Activated CD4-positive, alpha-beta T cell treated with anti-CD3 and anti-CD28 coated beads for 4 hours (primary cell): Measurements from ENCODE around the gene SNHG17.
"Not testable (repeated sequence)": the region's sequence is repeated elsewhere in the genome, so short reads cannot be mapped to it uniquely, and the experiment has no call there.

Experiments used
- DNase-seq, 2 donors: peaks; one replicate each; pipeline ENCODE4 v3.0.0-alpha.2; 2020

Gene SNHG17

DNA sequence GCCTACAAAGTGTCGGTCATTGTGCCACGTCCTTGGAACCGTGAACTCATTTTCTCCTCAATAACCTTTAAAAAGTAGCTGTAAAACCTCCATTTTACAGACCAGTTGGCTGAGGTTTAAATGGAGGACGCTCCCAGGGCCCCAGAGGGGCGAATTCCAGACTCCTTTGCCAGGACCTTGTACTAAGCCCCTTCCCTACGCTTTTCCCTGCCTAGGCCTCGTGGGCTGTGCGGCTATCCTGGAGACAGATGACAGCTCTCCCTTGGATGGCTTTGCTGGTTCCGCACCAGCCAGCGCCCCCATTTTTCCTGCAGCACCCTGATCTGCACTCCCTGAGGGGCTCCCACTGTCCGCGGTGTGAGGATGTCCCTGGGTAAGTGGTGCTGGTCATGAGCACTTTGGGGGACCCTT, 12.1 kb upstream of the SNHG17 start:
- no peak for DNase-seq

DNA sequence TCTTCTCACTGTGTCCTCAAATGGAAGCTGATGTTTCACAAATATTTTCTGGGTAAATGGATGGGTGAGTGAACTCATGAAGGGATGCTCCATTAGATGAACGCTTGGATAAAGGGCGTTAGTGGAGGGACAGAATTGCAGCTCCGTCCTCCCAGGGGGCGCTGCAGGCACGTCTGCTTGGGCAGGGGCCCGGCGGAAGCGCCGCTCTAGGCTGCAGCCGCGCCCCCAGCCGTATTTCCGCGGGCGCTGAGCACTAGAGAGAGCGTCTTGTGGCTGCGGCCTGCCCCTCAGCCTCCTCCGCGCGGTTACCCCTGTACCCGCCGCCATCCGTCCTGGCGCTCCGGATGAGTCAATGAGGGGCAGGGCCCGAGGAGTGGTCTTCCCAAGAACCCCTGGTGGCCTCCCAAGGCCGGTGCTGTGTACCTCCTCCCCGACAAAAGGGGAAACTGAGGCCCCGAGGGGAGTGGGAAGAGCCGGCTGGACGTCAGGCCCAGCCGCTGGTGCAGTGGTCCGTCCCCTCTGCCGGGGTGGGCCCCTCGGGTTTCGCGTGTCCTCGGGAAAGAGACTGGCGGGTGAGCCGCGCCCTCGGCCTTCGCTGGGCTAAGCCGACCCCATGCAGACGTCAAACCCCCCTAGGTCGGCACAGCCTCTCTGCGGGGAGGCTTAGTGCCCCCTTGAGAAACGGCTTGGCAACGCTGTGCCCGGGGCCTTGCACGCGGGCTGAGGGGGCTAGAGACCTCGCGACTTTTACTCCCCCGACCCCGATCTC, 11.5 kb upstream of the SNHG17 start:
- DNase-seq: peak; percentile 93 to 94

DNA sequence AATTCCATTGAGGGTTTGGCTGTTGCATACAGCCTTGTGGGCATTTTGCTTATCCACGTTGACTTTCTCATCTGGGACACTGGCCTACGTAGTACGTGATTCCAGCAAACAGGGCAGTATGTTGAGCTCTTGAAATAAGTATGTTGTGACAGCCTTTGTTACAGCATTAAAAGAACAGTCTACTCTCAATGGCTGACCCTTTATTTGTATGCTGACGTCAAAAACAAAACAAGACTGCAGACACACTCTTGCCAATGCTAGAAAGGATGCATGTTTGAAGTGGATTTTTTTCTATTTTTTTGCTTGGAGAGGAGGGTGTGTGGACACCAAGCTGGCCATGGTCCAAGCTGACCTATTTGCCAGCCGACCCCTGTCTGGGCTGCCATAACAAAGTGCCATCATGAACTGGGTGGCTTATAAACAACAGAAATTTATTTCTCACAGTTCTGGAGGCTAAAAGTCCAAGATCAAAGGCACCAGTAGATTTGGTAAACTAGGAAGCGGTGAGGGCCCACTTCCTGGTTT, 10.8 kb upstream of the SNHG17 start:
- DNase-seq: no peak

DNA sequence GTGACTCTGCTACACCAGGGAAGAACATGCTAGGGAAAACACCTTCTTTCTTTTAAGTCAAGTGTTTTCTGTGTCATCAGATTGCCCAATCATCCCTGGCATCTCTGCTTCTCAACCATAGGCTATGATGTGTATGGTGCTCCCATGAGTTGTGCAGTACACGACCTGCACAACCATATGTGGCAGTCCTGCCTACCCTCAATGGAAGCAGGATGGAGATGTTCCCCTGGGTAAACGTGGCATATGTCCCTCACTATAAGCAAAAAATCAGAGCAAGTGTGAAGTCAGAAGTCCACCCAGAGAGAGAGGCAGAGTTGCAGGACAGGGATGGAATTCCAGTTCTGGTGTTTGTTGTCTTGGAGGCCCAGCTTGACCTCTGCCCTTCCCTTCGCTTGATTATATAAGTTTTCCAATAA, 10.3 kb upstream of the SNHG17 start:
- DNase-seq: no peak

DNA sequence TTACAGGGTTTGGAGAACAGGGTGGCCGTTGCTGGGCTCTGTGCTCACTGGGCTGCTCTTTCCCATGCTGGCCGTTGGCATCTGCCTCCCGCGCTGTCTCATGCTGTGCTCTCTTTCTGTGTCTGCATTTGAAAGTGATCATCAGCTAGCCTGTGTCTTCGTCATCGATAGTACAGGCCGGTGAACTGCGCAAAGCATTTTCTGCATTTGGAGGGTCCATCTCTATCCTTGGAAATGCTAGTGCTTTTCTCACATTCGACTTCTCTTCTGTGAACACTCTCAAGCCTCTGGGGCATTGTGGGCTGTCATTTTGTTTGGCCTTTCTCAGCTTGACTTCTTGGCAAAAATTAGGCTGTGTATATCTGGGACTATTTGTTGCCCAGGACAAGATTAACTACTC, 6.8 kb upstream of the SNHG17 start:
- no peak for DNase-seq

DNA sequence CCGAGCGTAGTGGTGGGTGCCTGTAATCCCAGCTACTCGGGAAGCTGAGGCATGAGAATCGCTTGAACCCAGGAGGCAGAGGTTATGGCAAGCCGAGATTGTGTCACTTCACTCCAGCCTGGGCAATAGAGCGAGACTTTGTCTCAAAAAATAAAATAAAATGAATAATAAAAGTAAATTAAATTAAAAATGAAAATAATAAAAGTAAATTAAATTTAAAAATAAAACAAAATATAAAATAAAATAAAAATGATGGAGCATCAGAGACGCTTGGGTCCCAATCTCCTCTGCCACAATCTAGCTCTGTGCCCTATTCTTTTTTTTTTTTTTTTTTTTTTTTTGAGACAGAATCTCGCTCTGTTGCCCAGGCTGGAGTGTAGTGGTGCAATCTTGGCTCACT, 6.0 kb upstream of the SNHG17 start:
- DNase-seq: not testable (repeated sequence)

DNA sequence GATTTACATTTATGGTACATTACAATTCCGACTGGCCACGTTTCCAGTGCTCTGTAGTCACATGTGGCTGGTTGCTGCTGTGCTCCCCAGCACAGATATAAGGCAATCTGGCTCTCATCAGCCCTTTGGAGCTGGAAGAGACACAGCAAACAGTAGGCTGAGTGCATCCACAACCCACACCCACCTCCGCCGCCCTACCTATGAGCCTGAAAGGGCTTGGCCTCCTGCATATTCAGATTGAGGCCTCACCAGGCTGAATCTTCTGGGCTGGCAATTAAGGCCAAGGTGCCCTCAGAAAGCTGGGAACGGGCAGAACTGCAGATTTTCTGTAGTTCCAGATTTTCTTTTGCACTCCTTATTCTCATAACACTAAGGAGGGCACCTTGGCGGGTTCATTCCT, 2.7 kb upstream of the SNHG17 start:
- no peak for DNase-seq

DNA sequence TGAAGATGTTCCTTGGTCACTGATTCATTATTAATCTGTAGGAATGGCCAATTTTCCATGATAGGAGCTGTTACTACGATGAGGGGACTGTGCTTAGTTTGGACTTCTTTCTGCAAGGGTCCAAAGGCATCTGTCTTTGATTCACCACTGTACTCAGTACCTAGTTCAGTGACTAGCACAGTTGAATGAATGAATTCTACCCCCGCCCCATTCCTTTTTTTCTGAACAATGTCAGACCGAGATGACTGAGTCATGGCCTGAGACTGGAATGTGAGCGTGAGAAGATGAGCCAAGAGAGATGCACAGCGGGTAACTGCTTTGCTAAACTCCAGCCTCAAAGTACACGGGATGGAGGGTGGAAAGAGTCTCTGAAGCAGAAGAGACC, 419 bp upstream of the SNHG17 start:
- DNase-seq: no peak

DNA sequence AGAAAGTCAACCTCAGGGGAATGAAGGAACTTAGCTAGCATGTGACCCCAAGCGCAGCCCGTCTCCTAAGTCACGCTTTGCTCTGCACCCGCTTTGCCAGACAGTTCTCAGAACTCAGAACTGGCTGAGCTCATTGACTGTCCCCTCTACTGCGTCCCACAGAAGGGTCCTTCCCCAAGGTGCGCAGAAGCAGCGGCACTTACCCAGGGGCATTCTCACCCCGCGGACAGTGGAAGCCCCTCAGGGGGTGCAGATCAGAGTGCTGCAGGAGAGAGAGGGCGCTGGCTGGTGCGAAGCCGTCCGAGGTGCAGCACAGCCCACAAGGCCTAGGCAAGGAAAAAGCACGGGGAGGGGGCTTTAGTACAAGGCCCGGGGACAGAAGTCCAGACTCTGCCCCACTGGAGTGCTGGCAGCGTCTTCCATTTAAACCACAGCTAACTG, 807 bp downstream of the SNHG17 start:
- peak; percentile 19 to 24 for DNase-seq

DNA sequence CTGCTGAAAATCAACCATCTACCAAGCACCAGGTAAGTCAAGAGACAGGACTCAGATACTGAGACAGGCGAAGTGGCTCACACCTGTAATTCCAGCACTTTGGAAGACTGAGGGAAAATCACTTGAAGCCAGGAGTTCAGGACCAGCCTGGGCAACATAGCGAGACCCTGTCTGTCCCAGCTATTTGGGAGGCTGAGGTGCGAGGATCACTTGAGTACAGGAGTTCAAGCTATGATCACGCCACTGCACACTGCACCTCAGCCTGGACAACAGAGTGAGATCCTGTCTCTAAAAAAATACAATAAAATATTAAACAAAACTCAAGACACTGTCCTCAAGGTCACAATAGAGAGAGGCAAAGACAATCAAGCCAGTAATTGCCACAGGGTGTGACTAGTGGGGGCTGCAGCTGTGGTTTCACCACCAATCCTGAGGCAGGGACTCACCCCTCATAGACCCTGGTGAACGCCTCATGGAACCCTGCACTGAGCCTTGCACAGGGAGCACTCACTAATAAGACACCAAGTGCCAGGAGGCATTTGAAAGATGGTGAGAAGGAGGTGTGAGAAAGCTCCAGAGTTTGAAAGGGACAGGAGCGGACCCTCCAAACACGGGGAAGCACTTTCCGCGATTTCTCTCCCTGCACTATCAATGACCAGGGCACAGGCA, 1.7 kb downstream of the SNHG17 start:
- DNase-seq: no peak

DNA sequence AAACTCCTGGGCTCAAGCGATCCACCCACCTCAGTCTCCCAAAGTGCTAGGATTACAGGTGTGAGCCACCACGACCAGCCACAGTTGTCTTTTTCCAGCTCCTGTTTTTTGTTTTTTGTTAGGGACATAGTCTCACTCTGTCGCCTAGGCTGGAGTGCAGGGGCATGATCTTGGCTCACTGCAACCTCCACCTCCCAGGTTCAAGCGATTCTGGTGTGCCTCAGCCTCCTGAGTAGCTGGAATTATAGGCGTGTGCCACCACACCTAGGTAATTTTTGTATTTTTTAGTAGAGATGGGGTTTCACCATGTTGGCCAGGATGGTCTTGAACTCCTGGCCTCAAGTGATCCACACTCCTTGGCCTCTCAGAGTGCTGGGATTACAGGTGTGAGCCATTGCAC, 2.3 kb downstream of the SNHG17 start:
- not testable (repeated sequence) for DNase-seq

DNA sequence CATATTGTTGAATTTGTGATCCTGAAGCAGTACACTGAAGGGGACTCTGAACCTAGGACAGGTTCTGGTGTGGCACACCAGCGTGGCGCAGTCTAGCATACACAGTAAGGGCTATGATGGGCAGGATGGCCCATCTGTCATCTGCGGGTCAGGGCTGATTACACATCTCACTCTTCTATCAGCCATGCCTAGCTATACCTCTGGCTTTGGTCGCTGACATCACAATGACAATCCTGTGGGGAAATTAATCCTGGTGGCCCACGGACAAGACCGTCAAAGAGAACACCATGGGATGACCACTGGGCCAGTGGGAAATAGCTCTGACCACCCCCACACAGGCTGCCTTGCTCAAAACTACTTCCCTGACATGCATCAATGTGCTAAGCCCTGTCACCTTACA, 2.8 kb downstream of the SNHG17 start:
- no peak for DNase-seq

DNA sequence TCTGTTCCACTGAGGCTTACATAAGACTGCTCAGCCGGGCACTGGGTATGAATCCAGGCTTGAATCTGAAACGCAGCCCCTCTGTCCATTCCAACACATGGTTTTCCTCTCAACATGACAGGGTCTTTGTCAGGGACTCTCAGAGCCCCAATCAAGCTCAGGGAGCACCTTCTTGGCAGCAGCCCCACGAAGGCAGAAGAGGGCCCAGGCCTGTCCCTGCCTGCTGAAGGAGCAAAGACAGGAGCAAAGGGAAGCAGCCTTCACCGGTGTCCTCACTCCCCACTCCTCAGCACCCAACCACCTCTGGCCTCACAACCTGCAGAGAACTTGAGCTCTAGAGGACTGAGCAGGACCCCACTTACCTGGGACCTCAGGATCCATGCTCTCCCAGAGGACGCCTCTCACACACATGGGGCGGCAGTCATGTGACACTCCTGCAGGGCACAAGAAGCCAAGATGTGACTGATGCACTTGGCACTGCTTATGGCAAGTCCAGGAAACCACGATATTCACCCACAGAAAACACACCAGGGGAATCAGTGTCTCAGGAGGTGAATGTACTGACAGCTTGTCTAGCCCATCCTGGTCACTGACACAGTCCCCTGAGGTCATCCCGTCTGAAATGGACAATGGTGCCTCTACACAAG, 4.3 kb downstream of the SNHG17 start:
- no peak for DNase-seq

DNA sequence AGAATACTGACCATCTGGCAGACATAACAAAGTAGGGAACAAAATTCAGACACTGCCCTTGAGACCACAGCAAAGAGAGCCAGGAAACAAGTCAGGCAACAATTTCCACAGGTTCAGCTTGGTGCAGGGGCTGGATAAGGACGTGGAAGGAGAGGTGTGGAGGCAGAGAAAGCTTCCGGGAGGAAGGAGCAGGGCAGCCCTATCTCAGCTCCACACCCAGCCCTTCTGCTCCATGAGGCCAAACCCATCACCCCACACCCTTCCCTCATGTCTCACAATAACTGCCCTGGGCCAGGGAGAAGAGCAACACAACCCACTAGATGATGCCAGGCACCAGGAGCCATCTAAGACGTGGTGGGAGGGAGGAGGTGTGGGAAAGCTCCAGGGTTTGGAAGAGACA, 5.8 kb downstream of the SNHG17 start:
- DNase-seq: no peak

DNA sequence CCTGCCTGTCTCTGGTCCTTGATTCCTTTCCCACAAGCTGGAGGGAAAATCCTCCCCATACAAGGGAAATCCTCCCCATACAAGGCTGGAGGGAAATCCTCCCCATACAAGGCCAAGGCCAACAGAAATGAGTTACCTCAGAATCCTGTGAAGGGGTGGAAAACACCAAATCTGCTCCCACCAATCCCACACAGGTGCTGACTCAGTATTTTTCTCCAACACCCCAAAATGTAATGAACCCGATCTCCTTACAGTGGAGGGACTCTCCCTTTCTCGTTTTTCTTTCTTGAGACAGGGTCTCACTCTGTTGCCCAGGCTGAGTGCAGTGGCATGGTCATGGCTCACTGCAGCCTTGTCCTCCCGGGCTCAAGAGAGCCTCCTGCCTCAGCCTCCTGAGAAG, 6.3 kb downstream of the SNHG17 start:
- no peak for DNase-seq

DNA sequence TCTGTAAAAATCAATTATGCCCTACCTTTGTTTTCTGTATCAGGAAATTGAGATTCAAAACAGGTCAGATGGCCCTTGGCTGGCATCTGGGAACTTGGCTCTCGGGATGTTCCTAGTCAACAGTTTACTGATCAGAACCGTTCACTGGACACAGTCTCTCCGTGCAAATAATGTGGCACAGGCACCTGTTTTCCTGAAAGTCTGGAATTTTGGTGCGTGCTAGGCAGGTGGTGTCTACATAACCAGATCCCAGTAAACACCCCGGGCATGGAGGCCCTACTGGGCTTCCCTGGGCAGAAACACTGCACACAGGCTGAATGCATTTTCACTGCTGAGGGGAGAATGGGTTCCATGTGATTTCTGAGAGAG, 7.5 kb downstream of the SNHG17 start:
- no peak for DNase-seq

DNA sequence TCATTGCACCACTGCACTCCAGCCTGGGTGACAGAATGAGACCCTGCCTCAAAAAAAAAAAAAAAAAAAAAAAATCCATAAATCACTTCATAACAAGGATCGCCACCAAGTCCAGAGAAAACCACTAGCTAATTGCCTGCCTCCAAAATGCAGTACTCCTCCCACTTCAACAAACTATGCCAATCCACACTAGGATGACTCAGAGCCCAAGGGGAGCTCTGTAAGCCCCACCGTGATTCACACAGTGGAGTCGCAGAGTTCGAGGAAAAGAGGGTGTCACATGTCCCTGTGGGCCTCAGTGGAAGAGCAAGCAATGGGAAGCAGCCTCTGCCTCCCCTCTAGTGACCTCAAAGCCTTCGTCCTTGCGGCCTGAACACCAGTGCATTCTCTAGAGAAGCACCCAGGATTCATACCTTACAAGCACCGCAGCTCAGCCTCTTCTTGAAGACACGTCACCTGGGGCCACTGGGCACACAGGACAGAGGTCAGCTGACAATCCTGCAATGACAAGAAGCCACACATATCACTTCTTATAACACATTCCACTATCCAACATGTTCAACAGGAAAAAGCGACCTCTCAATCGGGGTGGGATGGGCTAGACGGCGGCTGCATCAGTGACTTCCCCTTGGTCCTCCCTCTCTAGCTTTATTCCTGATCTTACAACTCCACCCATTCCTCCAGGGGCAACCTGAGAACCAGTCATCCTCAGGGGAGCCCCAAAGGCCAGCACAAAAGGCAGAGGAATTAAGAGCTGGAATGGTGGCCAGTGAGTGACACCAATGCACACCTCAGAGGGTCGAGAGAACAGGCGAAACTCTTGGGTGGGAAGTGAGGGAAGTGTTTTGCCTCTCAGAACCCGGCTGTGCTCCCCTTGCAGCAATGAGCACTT, 8.9 kb downstream of the SNHG17 start:
- DNase-seq: peak in 1 of 2 donors; percentile 26

DNA sequence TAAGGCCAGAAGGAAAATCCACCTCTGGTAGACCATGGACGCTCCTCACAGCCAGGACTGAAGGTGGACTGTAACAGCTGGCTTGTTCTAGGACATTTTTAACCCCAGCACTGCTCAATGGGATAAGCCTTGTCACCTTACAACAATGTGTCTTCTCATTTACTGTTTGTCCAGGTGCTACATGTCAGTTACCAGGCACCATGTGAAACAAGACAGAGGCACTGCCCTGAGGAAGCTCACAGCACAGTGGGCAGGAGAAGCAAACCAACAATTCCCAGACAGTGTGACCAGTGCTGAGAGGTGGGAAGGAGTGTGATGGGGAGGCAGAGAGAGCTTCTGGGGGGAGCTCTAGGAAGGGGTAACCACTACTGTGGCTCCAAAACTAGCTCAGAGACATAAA, 10.7 kb downstream of the SNHG17 start:
- no peak for DNase-seq

DNA sequence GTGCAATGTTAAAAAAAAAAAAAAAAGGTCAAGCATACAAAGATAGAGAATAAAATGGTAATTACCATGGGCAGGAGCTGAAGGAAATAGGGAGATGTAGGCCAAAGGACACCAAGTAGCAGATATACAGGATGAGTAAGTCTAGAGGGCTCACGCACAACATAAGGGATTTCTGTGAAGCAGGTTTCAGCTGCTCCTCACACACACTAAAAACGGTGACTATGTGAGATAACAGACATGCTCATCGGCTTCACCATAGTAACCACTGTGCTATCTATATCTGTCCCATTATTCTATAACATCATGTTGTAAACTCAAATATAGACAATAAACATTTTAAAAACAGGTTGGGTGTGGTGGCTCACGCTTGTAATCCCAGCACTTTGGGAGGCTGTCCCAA, 11.6 kb downstream of the SNHG17 start:
- no peak for DNase-seq

DNA sequence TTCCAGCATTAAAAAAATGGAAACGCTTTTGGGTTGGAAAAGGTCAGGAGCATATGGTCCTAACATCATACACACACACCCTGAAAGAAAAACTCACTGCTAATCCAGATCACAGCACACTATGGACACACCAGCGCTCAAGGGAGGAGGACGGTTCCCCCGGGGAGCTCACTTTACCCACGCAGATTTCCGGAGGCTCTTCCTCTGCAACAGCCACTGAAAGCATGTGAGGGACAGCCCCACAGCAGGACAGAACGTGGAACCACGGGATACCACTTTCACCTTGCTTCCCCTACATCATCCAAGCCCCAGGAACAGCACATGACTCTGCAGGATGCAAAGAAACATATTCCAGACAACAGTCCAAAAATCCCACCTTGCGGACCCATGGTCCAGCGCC, 13.2 kb downstream of the SNHG17 start:
- no peak for DNase-seq

DNA sequence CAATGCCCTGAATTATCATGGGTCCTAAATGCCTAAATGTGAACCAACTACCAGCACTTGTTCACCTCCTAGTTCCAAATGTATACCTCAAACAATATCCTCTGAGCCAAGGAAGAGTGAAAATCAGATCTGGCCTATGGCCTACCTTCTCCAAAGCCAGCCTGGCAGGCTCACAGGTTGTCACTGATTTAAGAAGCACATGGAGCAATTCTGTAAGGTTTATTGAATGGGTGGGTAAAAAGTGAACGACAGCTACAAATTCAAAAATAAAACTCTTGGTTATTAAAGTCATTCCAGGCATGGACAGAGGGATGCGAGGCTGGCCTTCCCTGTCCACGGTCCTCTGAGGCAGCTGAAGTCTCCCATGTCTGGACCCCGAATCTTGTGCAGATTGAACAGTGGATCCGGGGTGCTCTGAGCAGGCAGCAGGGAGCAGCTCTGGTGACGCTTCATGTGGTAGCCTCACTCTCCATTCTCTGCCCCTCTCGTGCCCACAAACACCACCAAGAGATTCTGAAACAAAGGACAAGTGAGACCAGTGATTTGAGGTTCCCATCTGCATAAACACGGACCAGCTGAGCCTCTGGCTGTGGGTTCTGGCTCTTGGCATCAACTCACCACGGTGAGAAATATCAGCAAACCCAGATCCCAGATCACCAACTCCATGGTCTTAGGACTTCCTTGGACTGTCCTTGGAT, 14.6 kb downstream of the SNHG17 start:
- DNase-seq: no peak

DNA sequence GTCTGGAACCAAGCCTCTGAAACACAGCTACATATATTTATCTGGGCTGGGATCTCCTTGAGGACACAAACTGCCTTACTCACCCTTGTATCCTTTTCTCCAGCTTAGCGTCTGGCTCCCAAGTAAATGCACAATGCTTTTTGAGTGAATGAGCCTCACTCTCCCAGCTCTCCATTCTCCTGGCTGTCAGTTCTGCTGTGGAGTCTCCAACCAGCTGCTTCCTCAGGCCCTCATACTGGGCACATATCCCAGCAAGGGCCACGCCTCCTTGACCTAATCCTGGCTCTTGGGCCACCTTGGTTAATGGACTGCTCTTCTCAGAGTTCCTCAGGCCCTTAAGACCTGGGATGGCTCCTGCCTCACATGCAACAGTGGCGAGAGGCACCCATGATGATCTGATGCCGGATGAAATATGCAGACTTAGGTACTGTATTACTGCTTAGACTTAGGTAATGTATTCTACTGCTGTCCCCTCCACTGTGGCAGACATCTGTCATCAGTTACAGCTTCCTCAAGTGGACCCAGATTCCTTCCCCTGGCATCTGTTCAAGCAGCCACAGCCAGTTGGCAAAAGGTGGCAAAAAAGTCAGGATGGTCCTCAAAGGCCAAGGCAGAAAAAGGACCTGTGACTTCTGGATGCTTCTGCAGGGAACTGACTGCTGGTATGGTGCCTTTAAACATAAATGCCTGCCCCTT, 16.5 kb downstream of the SNHG17 start:
- no peak for DNase-seq
